DMS153 treated with DMSO at 0.1 percent for 48 hours (cell line): ENCODE measurements around the gene CNFN.

Experiments
- DNase-seq: peaks from one replicate; lab custom pipeline; 2025; ENCODE audit not compliant: unreplicated experiment; lab: John Stamatoyannopoulos, UW

Gene CNFN, protein sequence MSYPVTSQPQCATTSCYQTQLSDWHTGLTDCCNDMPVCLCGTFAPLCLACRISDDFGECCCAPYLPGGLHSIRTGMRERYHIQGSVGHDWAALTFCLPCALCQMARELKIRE

DNA sequence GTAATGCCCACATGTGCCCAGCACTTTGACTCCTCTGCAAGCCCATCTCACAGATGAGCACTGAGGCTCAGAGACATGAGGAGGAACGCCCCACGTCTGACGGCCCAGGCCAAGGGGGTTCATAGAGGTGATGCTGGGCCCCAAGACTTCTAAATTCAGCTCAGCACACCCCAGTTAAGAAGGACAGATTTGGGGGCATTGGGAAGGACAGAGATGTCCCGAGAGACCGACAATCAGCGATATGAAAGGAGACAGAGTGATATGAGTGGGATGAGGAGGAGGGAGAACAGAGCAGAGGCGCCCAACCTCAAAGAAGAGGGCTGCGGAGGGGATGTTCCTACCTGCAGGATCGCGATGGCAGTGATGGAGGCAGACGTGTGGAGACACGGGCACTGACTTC is at the start of gene CNFN:
CNFN (minus strand) TSS at position 399 of the 400 bp plus-strand sequence. CDS start 1,260 bp downstream, outside the sequence.
- no peak for DNase-seq

DNA sequence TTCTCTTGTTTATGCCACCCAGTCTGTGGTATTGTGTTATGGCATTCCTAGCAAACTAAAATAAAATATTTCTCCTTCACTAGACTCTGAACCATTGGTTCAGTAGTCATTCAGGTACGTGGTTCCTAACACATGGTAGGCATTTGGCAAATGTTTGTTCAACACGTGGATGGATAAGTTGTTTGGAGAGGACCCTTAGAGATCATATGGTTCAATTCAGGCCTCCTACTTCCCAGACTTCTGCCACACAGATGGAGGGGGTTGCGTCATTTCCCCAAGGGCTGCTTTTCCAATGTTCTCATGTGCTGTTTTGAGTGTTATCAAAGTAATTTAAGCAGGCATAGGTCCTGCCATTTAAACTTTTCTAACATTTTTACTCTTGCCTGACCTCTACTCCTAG is 45.9 kb upstream of the CNFN start:
- no peak for DNase-seq

DNA sequence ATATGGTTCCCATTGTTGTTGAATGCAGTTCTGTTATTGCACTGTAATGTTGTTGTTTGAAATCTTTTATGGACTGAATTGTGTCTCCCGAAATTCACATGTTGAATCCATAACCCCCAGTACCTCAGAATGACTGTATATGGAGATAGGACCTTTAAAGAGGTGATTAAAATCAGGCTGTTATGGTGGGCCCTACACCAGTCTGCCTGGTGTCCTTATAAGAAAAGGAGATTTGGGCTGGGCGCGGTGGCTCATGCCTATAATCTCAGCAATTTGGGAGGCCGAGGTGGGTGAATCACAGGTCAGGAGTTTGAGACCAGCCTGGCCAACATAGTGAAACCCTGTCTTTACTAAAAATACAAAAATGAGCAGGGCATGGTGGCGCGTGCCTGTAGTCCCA is 45.2 kb upstream of the CNFN start:
- DNase-seq, result no peak

DNA sequence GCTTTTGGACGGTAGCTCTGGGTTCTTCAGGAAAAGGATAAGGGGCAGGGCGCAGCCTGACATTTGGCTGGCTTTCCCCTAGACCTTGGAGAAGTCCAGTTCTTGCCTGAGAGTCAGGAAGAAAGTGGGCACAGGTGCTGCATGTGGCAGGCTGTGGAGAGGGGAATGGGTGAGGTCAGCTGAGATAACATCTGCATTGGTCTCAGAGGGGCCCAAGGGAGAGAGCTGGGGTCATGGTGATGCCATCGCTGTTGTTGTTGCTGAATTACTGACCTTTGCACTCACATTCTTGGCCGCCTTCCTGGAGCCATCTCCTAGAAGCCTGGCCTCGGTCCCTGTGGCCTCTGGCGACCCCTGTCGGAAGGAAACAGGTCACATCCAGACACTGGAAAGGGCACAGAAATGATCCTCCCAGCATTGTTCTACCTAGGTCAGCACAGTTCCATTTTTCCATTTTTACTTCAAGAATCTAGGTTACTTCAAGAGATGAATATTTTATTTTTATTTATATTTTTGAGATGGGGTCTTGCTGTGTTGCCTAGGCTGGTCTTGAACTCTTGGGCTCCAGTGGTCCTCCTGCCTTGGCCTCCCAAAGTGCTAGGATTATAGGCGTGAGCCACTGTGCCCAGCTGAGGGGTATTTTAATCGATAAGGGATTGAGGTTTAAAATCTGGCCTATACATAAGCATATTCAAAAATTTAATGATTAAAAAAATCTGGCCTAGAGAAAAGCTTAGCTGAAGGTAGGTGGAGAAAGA is 43.6 kb upstream of the CNFN start:
- peak; percentile 35 for DNase-seq

- DNase-seq, result no peak
These were observed 41.4 kb upstream of the CNFN start for GRCh38 chr19:42431486-42431885.

DNA sequence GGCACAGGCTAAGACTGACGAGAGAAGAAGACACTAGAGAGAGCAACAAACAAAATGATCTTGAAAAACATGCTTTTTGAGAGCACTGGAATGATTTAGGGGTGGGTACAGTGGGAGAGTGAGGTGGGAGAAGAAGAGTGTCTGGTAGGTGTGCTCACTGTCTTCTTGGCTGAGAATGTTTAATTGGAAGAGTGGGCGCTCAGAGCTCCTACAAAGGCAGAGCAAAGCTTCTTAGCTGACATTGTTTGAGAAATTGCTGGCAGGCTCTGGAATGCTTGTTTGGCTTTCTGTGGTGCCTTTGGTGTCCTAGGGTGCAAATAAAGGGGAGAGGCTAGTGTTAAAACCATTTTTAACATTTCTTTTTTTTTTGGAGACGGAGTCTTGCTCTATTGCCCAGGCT is 38.6 kb upstream of the CNFN start:
- no peak for DNase-seq

DNA sequence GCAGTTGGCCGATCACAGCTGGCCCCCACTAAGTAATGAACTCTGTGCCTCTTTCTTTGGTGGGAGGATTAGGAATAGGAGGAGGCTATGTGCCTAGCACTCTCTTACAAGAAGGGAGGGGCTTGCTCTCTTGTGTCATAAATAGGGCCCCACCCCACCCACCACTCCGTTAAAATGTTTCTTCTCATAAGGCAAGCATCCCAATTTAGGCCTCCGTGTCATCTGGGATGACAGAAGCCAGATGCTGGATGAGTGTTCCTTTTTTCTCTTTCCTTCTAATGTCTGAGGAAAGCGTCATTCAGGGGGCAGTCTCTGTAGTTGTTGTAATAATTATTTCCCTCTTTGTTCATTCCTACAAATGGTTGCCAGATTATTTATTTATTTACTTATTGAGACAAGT is 37.2 kb upstream of the CNFN start, which contains the start of gene LIPE:
LIPE (minus strand) TSS at position 76 of the 400 bp plus-strand sequence. CDS start 239 bp downstream, outside the sequence.
- no peak for DNase-seq

- DNase-seq, result peak; percentile 30
These were observed 36.5 kb upstream of the CNFN start for GRCh38 chr19:42426643-42427042.

DNA sequence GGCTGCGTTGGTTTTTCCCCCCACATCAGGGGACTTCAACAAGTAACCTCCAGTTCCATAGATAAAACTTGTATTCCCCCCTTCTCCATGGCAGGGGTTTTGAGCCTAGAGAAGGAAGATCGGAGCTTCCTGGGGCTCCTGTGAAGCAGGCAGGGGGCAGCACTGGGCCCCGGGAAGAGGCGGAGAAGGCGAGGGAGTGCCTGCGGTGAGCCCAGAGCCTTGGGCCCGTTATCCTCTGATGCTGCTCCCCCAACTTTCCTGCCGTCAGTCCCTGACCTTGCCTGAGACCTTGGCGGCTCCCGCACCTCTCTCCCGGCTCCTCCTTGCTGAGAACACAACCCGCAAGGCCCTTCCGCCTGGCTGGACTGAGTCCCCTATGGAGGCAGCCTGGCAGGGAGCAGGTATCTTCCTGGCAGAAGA is 34.6 kb upstream of the CNFN start:
- no peak for DNase-seq

GRCh38 chr19:42424345-42424707 is 34.2 kb upstream of the CNFN start:
- no peak for DNase-seq

DNA sequence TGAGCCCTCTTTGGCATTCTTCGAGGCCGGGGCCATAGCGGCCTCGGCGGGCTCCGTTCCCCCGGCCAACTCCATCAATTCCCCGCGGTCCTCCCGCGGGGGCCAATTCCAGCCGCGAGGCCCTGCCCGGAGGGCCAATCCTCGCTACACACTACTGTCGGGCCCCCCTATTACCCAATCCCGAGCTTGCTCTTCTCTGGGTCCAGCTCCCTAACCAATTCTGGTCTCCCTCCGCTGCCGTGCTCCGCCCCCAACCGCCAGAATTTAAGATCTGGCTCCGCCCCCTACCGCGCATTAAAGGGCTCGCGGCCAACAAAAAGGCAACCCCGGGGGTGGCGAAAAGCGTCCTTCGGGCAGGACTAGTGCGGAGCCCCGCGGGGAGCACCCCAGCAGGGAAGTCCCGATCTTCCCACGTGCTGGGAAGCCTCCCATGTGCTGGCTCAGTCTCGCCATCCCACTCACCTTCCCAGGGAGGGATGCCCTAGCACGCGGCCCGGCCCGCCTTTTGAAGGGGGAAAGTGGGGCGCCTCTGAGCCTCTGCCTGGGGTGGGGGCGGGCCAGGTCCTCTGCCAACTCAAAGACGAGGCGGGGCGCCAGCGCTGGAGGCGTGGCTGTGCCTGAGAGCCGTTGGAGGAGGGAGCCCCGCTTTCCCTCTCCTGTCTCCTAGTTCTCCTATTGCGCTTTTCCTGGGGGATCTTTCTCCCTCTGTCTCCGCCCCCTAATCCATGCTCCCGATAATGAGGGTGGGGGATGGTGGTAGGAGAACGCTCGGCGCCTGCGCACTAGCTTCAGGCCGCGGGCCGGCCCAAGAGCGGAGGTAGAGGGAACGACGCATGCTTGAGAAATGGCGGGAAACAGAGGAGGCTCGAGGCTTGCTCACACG is 33.6 kb upstream of the CNFN start:
- peak; percentile 91 for DNase-seq

DNA sequence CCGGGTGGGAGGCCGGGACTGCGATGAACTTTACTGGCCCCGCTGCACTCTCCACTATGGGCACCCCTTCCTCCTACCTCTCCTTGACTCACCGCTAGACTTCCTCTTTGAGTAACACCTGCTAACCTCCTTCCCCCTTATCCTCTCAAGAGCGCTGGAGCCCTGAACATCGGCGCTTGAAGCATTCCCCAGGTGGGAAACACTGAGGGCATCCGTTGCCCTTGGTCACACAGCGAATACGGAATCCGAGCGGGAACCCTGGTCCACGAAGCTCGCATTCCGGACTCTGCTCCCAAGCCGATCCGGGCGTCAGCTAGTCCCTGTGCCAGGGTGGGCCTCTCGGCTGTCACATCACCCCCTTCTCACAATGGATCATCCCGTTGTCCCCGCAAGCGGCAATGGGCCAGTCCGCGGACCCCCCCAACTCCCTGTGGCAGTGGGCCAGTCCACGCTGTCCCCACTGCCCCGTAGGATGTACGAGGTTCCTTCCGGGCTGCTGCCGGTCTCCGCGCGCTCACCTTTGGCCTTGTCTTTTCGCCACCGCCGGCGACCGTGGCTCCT is 32.9 kb upstream of the CNFN start:
- no peak for DNase-seq

DNA sequence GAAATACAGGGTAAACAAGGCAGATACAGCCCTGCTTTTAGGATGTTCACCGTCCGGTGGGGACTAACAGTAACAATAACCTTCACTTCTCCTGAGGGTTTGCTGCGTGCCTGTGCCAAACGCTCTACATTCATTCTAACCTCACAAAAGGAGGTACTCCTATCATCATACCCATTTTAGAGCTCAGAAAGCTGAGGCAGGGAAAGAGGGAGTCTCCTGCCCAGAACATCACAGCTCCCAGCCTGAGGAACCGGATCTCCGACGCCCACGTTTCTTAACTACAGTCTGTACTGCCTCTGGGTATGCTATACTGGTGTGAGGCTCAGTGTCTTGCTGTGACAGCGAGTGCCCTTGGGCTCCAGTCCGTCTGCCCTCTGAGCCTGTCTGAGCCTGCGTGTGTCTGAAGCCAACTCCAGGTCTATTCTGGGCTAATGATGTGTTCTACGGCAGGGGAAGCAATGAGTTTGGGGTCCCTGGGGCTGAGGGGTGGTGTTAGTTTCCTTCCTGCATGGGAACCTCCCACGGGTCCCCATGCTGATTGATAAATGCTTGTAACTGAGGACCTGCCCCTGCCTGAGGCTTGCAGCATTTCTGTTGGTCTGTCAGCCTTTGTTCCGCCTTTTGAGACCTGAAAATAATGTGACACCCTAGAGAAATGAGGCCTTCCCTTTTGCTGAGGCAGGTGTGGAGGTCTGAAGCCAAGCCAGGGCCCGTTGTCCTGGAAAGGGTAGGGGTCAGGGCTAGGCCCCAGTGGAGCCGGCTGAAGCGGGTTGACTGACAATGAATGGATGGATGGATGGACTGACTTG is 32.2 kb upstream of the CNFN start:
- DNase-seq, result no peak

DNA sequence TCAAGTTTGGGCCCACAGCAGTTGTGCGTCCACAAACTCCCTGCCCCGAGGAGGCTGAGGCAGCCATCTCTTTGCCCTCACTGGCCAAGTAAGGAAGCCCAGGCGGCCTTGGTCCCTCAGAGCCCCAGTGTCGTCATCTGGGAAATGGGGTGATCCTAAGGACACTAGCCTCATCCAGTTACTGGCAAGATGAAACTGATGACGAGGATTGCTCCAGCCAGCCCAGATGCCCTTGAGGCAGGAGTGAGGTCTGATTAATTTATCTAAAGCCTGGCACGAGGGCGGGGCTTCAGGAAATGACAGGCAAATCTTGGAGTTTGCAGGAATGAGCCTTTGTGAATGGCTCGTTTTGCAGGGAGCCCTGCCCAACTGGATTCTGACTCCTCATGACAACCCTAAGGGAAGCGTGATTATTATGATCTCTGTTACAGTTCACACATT is 31.5 kb upstream of the CNFN start:
- DNase-seq, result no peak

DNA sequence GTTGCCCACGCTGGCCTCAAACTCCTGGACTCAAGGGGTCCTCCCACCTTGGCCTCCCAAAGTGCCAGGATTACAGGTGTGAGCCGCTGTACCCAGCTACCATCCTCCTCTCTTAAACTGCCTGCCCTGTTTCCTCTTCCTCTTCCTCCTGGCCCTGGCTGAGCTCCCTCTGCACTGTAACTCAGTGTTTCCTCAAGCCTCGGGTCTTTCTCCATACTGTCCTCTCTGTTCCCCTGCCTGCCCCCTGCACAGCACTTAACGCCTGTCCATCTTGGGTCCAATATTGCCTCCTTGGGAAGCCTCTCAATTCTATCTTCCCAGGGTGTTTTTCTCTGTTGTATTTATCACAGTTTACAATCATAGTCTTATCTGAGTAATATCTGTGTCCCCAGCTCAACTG is 31.0 kb upstream of the CNFN start:
- DNase-seq, result no peak

- DNase-seq, result peak; percentile 28
These were observed 30.0 kb upstream of the CNFN start for GRCh38 chr19:42420055-42420544.

DNA sequence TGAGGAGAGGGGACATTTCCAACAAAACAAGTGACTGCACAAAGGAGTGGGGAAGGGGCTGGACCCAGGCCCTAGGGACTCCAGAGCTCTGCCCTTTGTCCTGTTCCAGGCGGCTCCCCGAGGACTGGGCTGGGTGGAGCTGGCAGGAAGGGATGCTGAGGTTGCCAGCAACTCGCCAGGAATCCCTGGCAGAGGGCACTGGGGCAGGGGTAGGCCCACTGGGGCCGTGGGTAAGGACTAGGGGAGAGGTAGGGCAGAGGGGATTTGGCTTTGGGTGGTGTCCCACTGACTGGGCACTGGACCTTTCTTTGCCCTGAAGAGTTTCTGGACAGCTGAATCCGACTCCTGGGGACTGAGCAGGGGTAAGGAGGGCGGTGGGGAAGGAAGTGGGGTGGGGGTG is 29.2 kb upstream of the CNFN start:
- DNase-seq, result no peak

GRCh38 chr19:42412661-42413076 is 22.6 kb upstream of the CNFN start:
- DNase-seq, result no peak

- DNase-seq, result no peak
These were observed 22.1 kb upstream of the CNFN start for GRCh38 chr19:42412227-42412626.

DNA sequence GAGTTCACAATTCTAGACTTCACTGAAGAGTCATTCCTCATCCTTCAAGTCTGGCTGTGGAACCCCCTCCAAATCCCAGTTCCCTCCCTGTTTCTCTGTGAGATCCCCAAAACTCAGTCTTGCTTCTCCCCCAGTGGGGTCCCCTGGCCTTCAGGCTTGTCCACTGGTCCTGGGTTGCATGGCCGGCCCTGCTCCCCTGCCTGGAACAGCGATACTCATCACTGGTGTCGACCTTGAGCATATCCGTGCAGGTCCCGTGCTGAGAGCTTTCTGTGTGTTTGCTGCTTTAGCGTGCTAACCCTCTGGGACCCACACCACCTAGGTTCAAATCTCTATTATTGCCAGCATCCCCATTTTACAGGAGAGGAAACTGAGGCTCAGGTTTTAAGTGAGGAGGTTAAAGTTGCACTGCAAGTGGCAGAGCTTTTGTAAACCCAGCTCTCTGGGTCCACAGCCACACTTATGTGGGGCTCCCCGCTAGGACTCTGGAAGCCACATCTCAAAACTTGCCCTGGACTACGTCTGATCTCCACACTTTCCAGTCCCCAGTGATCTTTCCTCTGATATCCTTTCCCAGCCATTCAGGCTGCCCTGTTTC is 21.6 kb upstream of the CNFN start:
- DNase-seq, result no peak
